ENCODE measurements around the gene DNM2.

DNA sequence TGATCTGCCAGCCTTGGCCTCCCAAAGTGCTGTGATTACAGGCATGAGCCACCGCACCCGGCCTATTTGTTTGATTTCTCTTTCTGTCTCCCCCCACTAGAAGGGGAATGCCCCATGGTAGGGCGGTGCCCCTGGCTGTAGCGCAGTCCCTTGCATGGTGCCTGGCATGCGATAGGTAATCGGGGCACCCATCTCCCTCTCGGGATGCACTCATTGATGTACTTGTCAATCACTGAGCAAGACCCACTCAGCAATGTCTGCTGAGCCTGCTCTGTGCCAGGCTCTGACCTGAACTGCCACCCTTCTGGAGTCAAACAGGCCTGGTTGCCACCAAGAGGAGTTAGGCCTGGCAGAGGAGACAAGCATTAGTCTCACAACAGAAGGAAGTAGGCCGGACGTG lies 19.8 kb downstream of the DNM2 start:
- TF ChIP-seq, protein P1, sequence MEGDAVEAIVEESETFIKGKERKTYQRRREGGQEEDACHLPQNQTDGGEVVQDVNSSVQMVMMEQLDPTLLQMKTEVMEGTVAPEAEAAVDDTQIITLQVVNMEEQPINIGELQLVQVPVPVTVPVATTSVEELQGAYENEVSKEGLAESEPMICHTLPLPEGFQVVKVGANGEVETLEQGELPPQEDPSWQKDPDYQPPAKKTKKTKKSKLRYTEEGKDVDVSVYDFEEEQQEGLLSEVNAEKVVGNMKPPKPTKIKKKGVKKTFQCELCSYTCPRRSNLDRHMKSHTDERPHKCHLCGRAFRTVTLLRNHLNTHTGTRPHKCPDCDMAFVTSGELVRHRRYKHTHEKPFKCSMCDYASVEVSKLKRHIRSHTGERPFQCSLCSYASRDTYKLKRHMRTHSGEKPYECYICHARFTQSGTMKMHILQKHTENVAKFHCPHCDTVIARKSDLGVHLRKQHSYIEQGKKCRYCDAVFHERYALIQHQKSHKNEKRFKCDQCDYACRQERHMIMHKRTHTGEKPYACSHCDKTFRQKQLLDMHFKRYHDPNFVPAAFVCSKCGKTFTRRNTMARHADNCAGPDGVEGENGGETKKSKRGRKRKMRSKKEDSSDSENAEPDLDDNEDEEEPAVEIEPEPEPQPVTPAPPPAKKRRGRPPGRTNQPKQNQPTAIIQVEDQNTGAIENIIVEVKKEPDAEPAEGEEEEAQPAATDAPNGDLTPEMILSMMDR (conservative IDR thresholded peaks at IDR 0.05): no peak
- no peak for TF ChIP-seq EZH2 (IDR thresholded peaks at IDR 0.05; ENCODE audit: low read depth)

All from PC-9 (cell line).